ENCODE data around the gene FREY1. TPM values are rescaled to one million over a fixed set of nuclear protein-coding genes. Genes with fewer than 3 reads are reported as not detected.

FREY1 gene, protein sequence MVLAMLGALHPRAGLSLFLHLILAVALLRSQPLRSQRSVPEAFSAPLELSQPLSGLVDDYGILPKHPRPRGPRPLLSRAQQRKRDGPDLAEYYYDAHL
- total RNA-seq (2022; extraction: Qiagen RNA extraction; ENCODE audit: low read depth) = 0.24 to 0.96 TPM (median 0.49 TPM) in 5 replicates

GRCh38 chr11:45906965-45907611 is at the start of gene FREY1:
TSS of gene FREY1 (minus strand) at chr11:45907271. CDS start at chr11:45907245, 26 bp downstream.

GRCh38 chr11:45922425-45923082 is 15.5 kb upstream of the FREY1 start, which contains the start of gene LARGE2:
TSS of gene LARGE2 (plus strand) at chr11:45922656. CDS start at chr11:45922883, 227 bp downstream.

DNA sequence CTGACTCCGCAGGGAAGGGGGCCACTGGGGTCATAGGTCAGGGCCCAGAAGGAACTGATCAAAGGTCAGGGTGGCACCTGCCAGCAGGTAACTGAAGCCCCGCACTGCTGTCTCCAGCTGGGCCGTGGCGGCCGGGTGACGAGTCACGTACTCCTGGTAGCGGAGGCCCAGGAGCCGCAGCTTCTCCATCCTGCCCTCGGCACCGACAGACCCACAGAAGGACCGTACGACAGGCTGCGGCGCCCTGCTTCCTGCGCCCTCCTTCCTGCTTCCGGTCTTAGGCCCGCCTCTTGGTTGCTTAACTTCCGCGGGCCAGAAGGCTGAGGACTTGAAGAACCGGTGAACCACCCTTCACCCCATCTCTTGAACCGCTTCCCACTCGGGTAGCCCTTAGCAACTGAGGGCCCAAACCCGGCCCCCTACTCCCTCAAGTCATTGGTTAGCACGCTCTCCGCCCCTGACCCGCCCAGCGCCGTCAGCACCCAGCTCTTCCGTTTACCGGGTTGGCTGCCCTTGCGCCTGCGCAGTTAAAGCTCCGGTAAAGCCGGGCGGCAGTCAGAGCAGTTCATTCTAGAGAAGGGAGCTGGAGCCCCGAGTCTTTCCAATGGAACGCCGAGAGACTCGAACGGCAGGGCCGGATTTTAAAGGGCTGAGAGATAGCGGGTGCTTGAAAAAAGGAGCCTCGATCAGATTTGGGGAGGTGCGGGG is 10.7 kb upstream of the FREY1 start, which contains the start of gene PEX16:
Gene PEX16, minus strand, starts transcription at position 255 of the 708 bp plus-strand sequence. Its CDS starts 66 bp downstream, at position 189.

GRCh38 chr11:45885274-45885920 is 21.7 kb downstream of the FREY1 start, which contains the start of gene MAPK8IP1:
TSS of gene MAPK8IP1 (plus strand) at chr11:45885651. CDS start at chr11:45885821, 170 bp downstream.

Other genes starting within 250 kb of the FREY1 start
- gene CHST1, start 241.6 kb downstream of the FREY1 start, total RNA-seq (2022; extraction: Qiagen RNA extraction; ENCODE audit: low read depth) = 1.6 to 3.0 TPM (median 2.5 TPM) in 5 replicates
- gene SLC35C1, start 102.1 kb downstream of the FREY1 start, total RNA-seq (2022; extraction: Qiagen RNA extraction; ENCODE audit: low read depth) = 28.2 to 34.1 TPM (median 32.0 TPM) in 5 replicates
- gene CRY2, start 59.8 kb downstream of the FREY1 start, total RNA-seq (2022; extraction: Qiagen RNA extraction; ENCODE audit: low read depth) = 3.8 to 4.7 TPM (median 4.0 TPM) in 5 replicates
- 4.3 to 7.1 TPM (median 6.0 TPM) in 5 replicates for gene MAPK8IP1, start 21.6 kb downstream of the FREY1 start, total RNA-seq (2022; extraction: Qiagen RNA extraction; ENCODE audit: low read depth)
- 19.9 to 21.6 TPM (median 20.3 TPM) in 5 replicates for gene PEX16, start 10.6 kb upstream of the FREY1 start, total RNA-seq (2022; extraction: Qiagen RNA extraction; ENCODE audit: low read depth)
- 2.0 to 3.4 TPM (median 2.9 TPM) in 5 replicates for gene LARGE2, start 15.4 kb upstream of the FREY1 start, total RNA-seq (2022; extraction: Qiagen RNA extraction; ENCODE audit: low read depth)
- 8.4 to 11.7 TPM (median 11.1 TPM) in 5 replicates for gene PHF21A, start 214.2 kb upstream of the FREY1 start, total RNA-seq (2022; extraction: Qiagen RNA extraction; ENCODE audit: low read depth)